ENCODE measurements around the gene AGO1.

GRCh38 chr1:35936838-35937237 is 53.8 kb downstream of the AGO1 start:
- TF ChIP-seq CBX5 (IDR thresholded peaks at IDR 0.05; ENCODE audit: low read depth, low read length) (no peak), CTCF (IDR thresholded peaks at IDR 0.05; ENCODE audit: control extremely low read depth in 1 of 3, insufficient read depth in 1 of 3, low read depth in 1 of 3, low read length in 3 of 3) (no peak), RXRA (IDR thresholded peaks at IDR 0.05; ENCODE audit: insufficient read depth, low read depth, low read length) (no peak), ATF2 (IDR thresholded peaks at IDR 0.05; ENCODE audit: low read length) (no peak), TBP (IDR thresholded peaks at IDR 0.05; ENCODE audit: low read depth, low read length) (no peak), EZH2 (IDR thresholded peaks at IDR 0.05; ENCODE audit: low read depth, low read length, severe bottlenecking) (no peak), ZNF274 (IDR thresholded peaks at IDR 0.05; ENCODE audit: borderline replicate concordance, extremely low read depth, low read length) (no peak)
